Heart left ventricle (tissue), 13 donors: Measurements from ENCODE around the gene DUSP6.

ENCODE experiments used
- CTCF ChIP-seq, 12 donors: fragments of 200-600 bp; sonication (generic) in 4 of 12; IDR thresholded peaks; one replicate each; pipeline versions ENCODE4 v1.5.0 to v1.8.0; 2018 to 2022; ENCODE audit warnings: antibody characterized with exemption in 12 of 12, mild to moderate bottlenecking in 5 of 12
- POLR2A ChIP-seq, 2 donors: fragments of 450-650 bp; IDR thresholded peaks; one replicate each; pipeline ENCODE4 v1.6.1; 2017; ENCODE audit warnings: antibody characterized with exemption in 2 of 2, mild to moderate bottlenecking in 2 of 2, moderate library complexity in 2 of 2
- donor health status: ischemic (EF 13 %, LVEDD 7.1; RV severe dilation, severe dysfunction).
- donor health status: DM: no; HTN: yes; CAD: no.
- donor health status: DM: no; HTN: no; CAD: no.
- donor health status: ischemic (EF 25% LVEDD 6.9; RV normal size, moderate dysfunction).
- donor health status: ischemic (EF 25% LVEDD 5.7; RV mildly dilated, moderate dysfunction).
- donor health status: ischemic (EF 35%, LVEDD 5.7; RV mildly dilated, moderate dysfunction).
- donor health status: nonischemic (EF 11% LVEDD 7.7; RV severe dilation, severe dysfunction).
- donor health status: DM: yes; HTN: yes; CAD: no.
- donor health status: PGD.
- donor health status: ischemic (EF 29% LVEDD 5.4; RV normal size, mild dysfunction).
- donor health status: nonischemic (EF 23%, LVEDD 6.1; RV moderate dilation, normal function).

- no peak for TF ChIP-seq CTCF (IDR thresholded peaks at IDR 0.05)
- TF ChIP-seq POLR2A (IDR thresholded peaks at IDR 0.05) = no peak
Measured at GRCh38 chr12:89323568-89324218, 28.6 kb downstream of the DUSP6 start.
